Immature natural killer cell (primary cell): ENCODE measurements around the gene KIRREL3. TPM values are rescaled to one million over a fixed set of nuclear protein-coding genes. Genes with fewer than 3 reads are reported as not detected.

Experiments used
- DNase-seq, 3 donors: peaks; one replicate each; pipeline ENCODE4 v3.0.0; 2022; ENCODE audit warnings: mixed read lengths in 1 of 3
- H3K27ac Mint-ChIP-seq, 6 donors: one replicate each; pipeline ENCODE4 v1.8.0; 2020; ENCODE audit warnings: mixed read lengths in 6 of 6, mild to moderate bottlenecking in 5 of 6, inconsistent platforms in 4 of 6, moderate library complexity in 3 of 6
- H3K27me3 Mint-ChIP-seq, 3 donors: one replicate each; pipeline ENCODE4 v1.8.0; 2020 to 2021; ENCODE audit warnings: low read depth in 3 of 3, mild to moderate bottlenecking in 3 of 3, mixed read lengths in 3 of 3, moderate library complexity in 3 of 3, inconsistent platforms in 1 of 3
- H3K36me3 Mint-ChIP-seq, 3 donors: one replicate each; pipeline ENCODE4 v1.8.0; 2020; ENCODE audit warnings: mixed read lengths in 3 of 3, inconsistent platforms in 2 of 3, mild to moderate bottlenecking in 2 of 3
- H3K4me1 Mint-ChIP-seq, 2 donors: one replicate each; pipeline ENCODE4 v1.8.0; 2020; ENCODE audit warnings: inconsistent platforms in 2 of 2, mild to moderate bottlenecking in 2 of 2, mixed read lengths in 2 of 2, moderate library complexity in 1 of 2
- H3K4me3 Mint-ChIP-seq, 5 donors: one replicate each; pipeline ENCODE4 v1.8.0; 2020; ENCODE audit warnings: mild to moderate bottlenecking in 5 of 5, mixed read lengths in 5 of 5, inconsistent platforms in 3 of 5, moderate library complexity in 3 of 5
- H3K9me3 Mint-ChIP-seq, 6 donors: one replicate each; pipeline ENCODE4 v1.8.0; 2020; ENCODE audit warnings: mild to moderate bottlenecking in 6 of 6, mixed read lengths in 6 of 6, inconsistent platforms in 4 of 6, moderate library complexity in 3 of 6
- polyA plus RNA-seq, 3 donors: library from polyadenylated mRNA; unstranded; fragments of 300-500 nt; fragmentation: Illumina TruSeq; gene quantifications; one replicate each; pipeline ENCODE4 v1.2.3, GENCODE V29; 2021

Gene KIRREL3
- polyA plus RNA-seq, 3 donors from 2014 or later: 0.66 TPM; not detected in 2

- Mint-ChIP-seq H3K9me3 (peaks cover 0 to 2% (median 0%) of the 10 kb centered on the region in 6 donors), H3K4me3 (no peak overlapping the region), H3K27me3 (peaks cover 0 to 13% (median 2%) of the 10 kb centered on the region in 3 donors), H3K36me3 (no peaks in the 10 kb centered on the region), H3K27ac (no peak overlapping the region), H3K4me1 (no peaks in the 10 kb centered on the region)
- no peak for DNase-seq
Measured at GRCh38 chr11:126511475-126512115, 489.0 kb downstream of the KIRREL3 start.

DNA sequence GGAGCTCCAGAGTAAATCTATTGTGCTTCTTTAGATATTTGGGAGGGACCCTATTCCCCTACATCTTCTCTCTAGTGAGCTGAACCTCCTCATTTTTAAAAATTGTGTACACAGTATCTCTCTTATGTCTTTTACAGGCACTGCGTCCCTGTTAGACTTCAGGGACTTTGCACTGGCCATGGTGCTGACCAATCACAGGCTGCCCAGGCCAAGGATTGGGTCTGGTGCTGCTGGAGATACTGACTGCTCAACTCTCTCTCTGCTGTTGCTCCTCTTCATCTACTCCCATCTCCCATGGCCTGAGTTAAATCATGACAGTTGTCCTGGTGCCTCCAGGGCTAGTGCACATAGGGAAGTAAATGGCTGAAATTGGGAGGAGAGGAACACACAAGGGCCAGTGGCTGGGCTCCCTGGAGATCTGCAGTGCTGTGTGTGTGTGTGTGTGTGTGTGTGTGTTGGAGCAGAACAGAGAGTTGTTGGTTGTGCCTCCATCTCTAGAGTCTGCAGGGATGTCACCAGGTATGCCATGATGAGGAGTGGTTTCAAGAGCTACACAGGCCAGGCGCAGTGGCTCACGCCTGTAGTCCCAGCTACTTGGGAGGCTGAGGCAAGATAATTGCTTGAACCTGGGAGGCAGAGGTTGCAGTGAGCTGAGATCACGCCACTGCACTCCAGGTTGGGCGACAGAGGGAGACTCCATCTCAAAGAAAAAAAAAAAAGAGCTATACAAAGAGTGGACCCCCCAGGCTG lies 489.8 kb downstream of the KIRREL3 start:
- Mint-ChIP-seq H3K4me1 (no peaks in the 10 kb centered on the region), H3K36me3 (no peaks in the 10 kb centered on the region), H3K9me3 (peaks cover 0 to 2% (median 0%) of the 10 kb centered on the region in 6 donors), H3K27ac (no peak overlapping the region), H3K4me3 (no peak overlapping the region), H3K27me3 (peaks cover 0 to 13% (median 2%) of the 10 kb centered on the region in 3 donors)
- DNase-seq: no peak

- H3K36me3 Mint-ChIP-seq: no peaks in the 10 kb centered on the region
- no peaks in the 10 kb centered on the region for H3K4me1 Mint-ChIP-seq
- no peak overlapping the region for H3K4me3 Mint-ChIP-seq
- DNase-seq: no peak
- peaks cover 0 to 5% (median 3%) of the 10 kb centered on the region in 6 donors for H3K9me3 Mint-ChIP-seq
- no peak overlapping the region for H3K27ac Mint-ChIP-seq
- peaks cover 5 to 8% (median 8%) of the 10 kb centered on the region in 3 donors for H3K27me3 Mint-ChIP-seq
Measured at GRCh38 chr11:126507646-126508045, 492.9 kb downstream of the KIRREL3 start.

- no peak overlapping the region for H3K27ac Mint-ChIP-seq
Measured at GRCh38 chr11:126506789-126507188, 493.8 kb downstream of the KIRREL3 start.

GRCh38 chr11:126502982-126503381 lies 497.6 kb downstream of the KIRREL3 start:
- no peak for DNase-seq
- Mint-ChIP-seq H3K4me3 (no peak overlapping the region), H3K27ac (no peak overlapping the region), H3K4me1 (no peaks in the 10 kb centered on the region), H3K27me3 (peaks cover 5 to 12% (median 8%) of the 10 kb centered on the region in 3 donors), H3K36me3 (no peaks in the 10 kb centered on the region), H3K9me3 (peaks cover 0 to 5% (median 3%) of the 10 kb centered on the region in 6 donors)

More at GRCh38 chr11:126506789-126507188, 493.8 kb downstream of the KIRREL3 start:
- Mint-ChIP-seq H3K4me1 (no peaks in the 10 kb centered on the region), H3K27me3 (peaks cover 5 to 8% (median 8%) of the 10 kb centered on the region in 3 donors), H3K9me3 (peaks cover 0 to 5% (median 3%) of the 10 kb centered on the region in 6 donors), H3K36me3 (no peaks in the 10 kb centered on the region), H3K4me3 (no peak overlapping the region)
- DNase-seq: no peak

GRCh38 chr11:126502159-126502558 lies 498.4 kb downstream of the KIRREL3 start:
- no peak overlapping the region for H3K4me3 Mint-ChIP-seq
- no peak for DNase-seq
- H3K9me3 Mint-ChIP-seq: peaks cover 0 to 5% (median 3%) of the 10 kb centered on the region in 6 donors
- no peaks in the 10 kb centered on the region for H3K36me3 Mint-ChIP-seq
- no peak overlapping the region for H3K27ac Mint-ChIP-seq
- H3K27me3 Mint-ChIP-seq: peaks cover 5 to 10% (median 8%) of the 10 kb centered on the region in 3 donors
- no peaks in the 10 kb centered on the region for H3K4me1 Mint-ChIP-seq

DNA sequence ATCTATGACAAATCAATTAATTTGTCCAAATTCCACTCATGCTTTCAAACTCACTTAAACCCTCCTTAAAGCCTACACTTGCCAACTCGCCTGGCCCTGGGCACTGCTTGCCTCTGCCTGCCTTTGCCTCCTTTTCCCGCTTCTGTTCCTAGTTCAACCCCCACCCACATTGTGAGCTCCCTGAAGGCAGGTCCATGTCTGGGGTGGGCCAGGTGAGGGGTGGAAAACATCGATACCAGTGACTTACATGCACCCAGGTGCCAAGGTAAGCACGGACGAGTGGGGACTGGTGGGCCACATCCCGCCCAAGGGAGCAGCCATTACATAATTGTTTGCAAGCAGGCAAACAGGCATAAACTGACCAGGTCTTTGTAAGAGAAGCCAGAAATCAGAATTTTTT lies 498.9 kb downstream of the KIRREL3 start:
- H3K27ac Mint-ChIP-seq: no peak overlapping the region
- H3K27me3 Mint-ChIP-seq: peaks cover 5 to 10% (median 5%) of the 10 kb centered on the region in 3 donors
- DNase-seq: no peak
- H3K4me3 Mint-ChIP-seq: no peak overlapping the region
- no peaks in the 10 kb centered on the region for H3K4me1 Mint-ChIP-seq
- H3K9me3 Mint-ChIP-seq: peaks cover 0 to 5% (median 3%) of the 10 kb centered on the region in 6 donors
- no peaks in the 10 kb centered on the region for H3K36me3 Mint-ChIP-seq

GRCh38 chr11:126500981-126501380 lies 499.6 kb downstream of the KIRREL3 start:
- Mint-ChIP-seq H3K27ac (no peak overlapping the region), H3K4me3 (no peak overlapping the region), H3K9me3 (peaks cover 0 to 5% (median 3%) of the 10 kb centered on the region in 6 donors), H3K27me3 (peaks cover 5 to 10% (median 5%) of the 10 kb centered on the region in 3 donors), H3K4me1 (no peaks in the 10 kb centered on the region), H3K36me3 (no peaks in the 10 kb centered on the region)
- DNase-seq: no peak

DNA sequence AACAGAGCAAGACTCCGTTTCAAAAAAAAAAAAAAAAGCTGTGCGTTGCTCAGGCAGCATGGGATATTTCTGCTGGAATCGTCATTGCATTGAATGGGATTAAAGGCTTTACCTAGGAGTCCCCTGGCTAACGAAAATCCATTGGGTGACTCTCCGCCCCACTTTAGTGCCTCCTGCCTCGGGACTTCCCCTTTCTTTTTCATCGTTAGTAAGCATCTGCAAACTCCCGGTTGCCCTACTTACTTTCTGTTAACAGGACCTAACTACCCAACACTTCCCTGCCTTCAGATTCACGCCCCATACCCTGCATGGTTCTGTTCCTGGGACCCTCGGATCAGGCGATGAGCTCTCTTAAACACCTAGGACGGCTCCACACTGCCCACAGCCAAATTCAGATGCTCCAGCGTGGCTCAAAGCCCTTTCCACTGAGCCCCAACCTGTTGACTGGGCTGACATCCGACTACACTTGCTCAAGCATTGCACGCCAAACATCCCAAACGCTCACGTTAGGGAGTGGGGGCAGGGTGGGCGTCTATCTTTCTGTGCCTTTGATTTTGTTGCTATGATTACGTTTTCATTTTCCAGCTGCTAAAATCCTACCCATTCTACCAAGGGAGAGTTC lies 501.3 kb downstream of the KIRREL3 start:
- no peak for DNase-seq
- Mint-ChIP-seq H3K9me3 (peaks cover 0 to 3% (median under 1%) of the 10 kb centered on the region in 6 donors), H3K4me1 (no peaks in the 10 kb centered on the region), H3K4me3 (peak overlapping the region in 1 of 5 donors; percentile 5), H3K27ac (no peak overlapping the region), H3K36me3 (no peaks in the 10 kb centered on the region), H3K27me3 (peaks cover 5 to 7% (median 5%) of the 10 kb centered on the region in 3 donors)

GRCh38 chr11:126498281-126498680 lies 502.3 kb downstream of the KIRREL3 start:
- H3K4me3 Mint-ChIP-seq: no peak overlapping the region

GRCh38 chr11:126497581-126498122 lies 502.9 kb downstream of the KIRREL3 start:
- H3K27me3 Mint-ChIP-seq: peaks cover 0 to 5% (median 3%) of the 10 kb centered on the region in 3 donors

More at GRCh38 chr11:126498281-126498680, 502.3 kb downstream of the KIRREL3 start:
- H3K36me3 Mint-ChIP-seq: no peaks in the 10 kb centered on the region
- H3K9me3 Mint-ChIP-seq: peaks cover 0 to 3% (median 0%) of the 10 kb centered on the region in 6 donors
- H3K27me3 Mint-ChIP-seq: peaks cover 3 to 6% (median 5%) of the 10 kb centered on the region in 3 donors
- no peak overlapping the region for H3K27ac Mint-ChIP-seq
- no peak for DNase-seq
- H3K4me1 Mint-ChIP-seq: no peaks in the 10 kb centered on the region

GRCh38 chr11:126496576-126497337 lies 503.8 kb downstream of the KIRREL3 start:
- Mint-ChIP-seq H3K4me3 (no peak overlapping the region), H3K27ac (no peak overlapping the region), H3K4me1 (no peaks in the 10 kb centered on the region), H3K27me3 (peaks cover 0 to 5% (median 3%) of the 10 kb centered on the region in 3 donors), H3K9me3 (peaks cover 0 to 3% (median 0%) of the 10 kb centered on the region in 6 donors), H3K36me3 (no peaks in the 10 kb centered on the region)
- no peak for DNase-seq

More at GRCh38 chr11:126497581-126498122, 502.9 kb downstream of the KIRREL3 start:
- Mint-ChIP-seq H3K27ac (no peak overlapping the region), H3K9me3 (peaks cover 0 to 3% (median 0%) of the 10 kb centered on the region in 6 donors), H3K4me3 (no peak overlapping the region), H3K4me1 (no peaks in the 10 kb centered on the region), H3K36me3 (no peaks in the 10 kb centered on the region)
- no peak for DNase-seq
